H9 (cell line): ENCODE results near the gene TNIK. TPM values are rescaled to one million over a fixed set of nuclear protein-coding genes. Genes with fewer than 3 reads are reported as not detected.

Experiments
- DNase-seq: peaks from one replicate; pipeline ENCODE4 v3.0.0-alpha.2; 2017
- H2AFZ ChIP-seq: one replicate; pipeline ENCODE4 v1.6.1; 2013; ENCODE audit warnings: mild to moderate bottlenecking, low read length, control low read depth, moderate library complexity
- H2AK5ac ChIP-seq: 2 replicates; pipeline ENCODE4 v1.6.1; 2013; ENCODE audit warnings: low read length, control low read depth, mixed read lengths; ENCODE audit not compliant: insufficient read length
- H2BK120ac ChIP-seq: one replicate; pipeline ENCODE4 v1.6.1; 2013; ENCODE audit warnings: low read depth, mild to moderate bottlenecking, low read length, control low read depth, inconsistent platforms; ENCODE audit not compliant: poor library complexity, severe bottlenecking
- H2BK12ac ChIP-seq: 2 replicates; pipeline ENCODE4 v1.6.1; 2013; ENCODE audit warnings: low read length, control low read depth, mixed read lengths, low read depth; ENCODE audit not compliant: insufficient read length
- H2BK15ac ChIP-seq: 2 replicates; pipeline ENCODE4 v1.6.1; 2013; ENCODE audit warnings: low read depth, low read length, control low read depth
- H2BK20ac ChIP-seq: one replicate; pipeline ENCODE4 v1.6.1; 2013; ENCODE audit warnings: low read depth, mild to moderate bottlenecking, low read length, control low read depth, inconsistent platforms; ENCODE audit not compliant: poor library complexity, severe bottlenecking
- H2BK5ac ChIP-seq: 2 replicates; pipeline ENCODE4 v1.6.1; 2013; ENCODE audit warnings: low read length, control low read depth, mixed read lengths; ENCODE audit not compliant: insufficient read length
- H3K14ac ChIP-seq: 2 replicates; pipeline ENCODE4 v1.6.1; 2013; ENCODE audit warnings: low read length, control low read depth; ENCODE audit not compliant: insufficient read depth
- H3K18ac ChIP-seq: 2 replicates; pipeline ENCODE4 v1.6.1; 2013; ENCODE audit warnings: low read depth, mild to moderate bottlenecking, mixed read lengths, low read length, control low read depth; ENCODE audit not compliant: insufficient read length
- H3K23ac ChIP-seq: 2 replicates; pipeline ENCODE4 v1.6.1; 2013; ENCODE audit warnings: low read length, control low read depth, mixed read lengths, low read depth; ENCODE audit not compliant: insufficient read length
- H3K23me2 ChIP-seq: 2 replicates; pipeline ENCODE4 v1.6.1; 2013; ENCODE audit warnings: low read depth, mild to moderate bottlenecking, mixed read lengths, low read length, control low read depth; ENCODE audit not compliant: insufficient read length, poor library complexity, severe bottlenecking
- H3K27ac ChIP-seq: 2 replicates; pipeline ENCODE4 v1.5.1; 2013; ENCODE audit warnings: low read length, control low read depth, mixed read lengths, low read depth; ENCODE audit not compliant: insufficient read length
- H3K27me3 ChIP-seq: 2 replicates; pipeline ENCODE4 v1.6.1; 2013; ENCODE audit warnings: low read length, control low read depth, inconsistent platforms; ENCODE audit not compliant: insufficient read depth
- H3K4ac ChIP-seq: 2 replicates; pipeline ENCODE4 v1.6.1; 2013; ENCODE audit warnings: low read depth, mild to moderate bottlenecking, control low read depth, inconsistent platforms, low read length, moderate library complexity
- H3K4me1 ChIP-seq: 2 replicates; pipeline ENCODE4 v1.6.1; 2013; ENCODE audit warnings: low read length, control low read depth, inconsistent platforms; ENCODE audit not compliant: insufficient read depth
- H3K4me2 ChIP-seq: 2 replicates; pipeline ENCODE4 v1.6.1; 2013; ENCODE audit warnings: low read length, control low read depth, mixed read lengths; ENCODE audit not compliant: insufficient read length, insufficient read depth
- H3K56ac ChIP-seq: 2 replicates; pipeline ENCODE4 v1.6.1; 2013; ENCODE audit warnings: low read depth, mild to moderate bottlenecking, mixed read lengths, low read length, control low read depth; ENCODE audit not compliant: insufficient read length
- H3K79me1 ChIP-seq: 2 replicates; pipeline ENCODE4 v1.6.1; 2013; ENCODE audit warnings: low read depth, mild to moderate bottlenecking, moderate library complexity, low read length, control low read depth, inconsistent platforms; ENCODE audit not compliant: insufficient read depth, poor library complexity, severe bottlenecking
- H3K79me2 ChIP-seq: 2 replicates; pipeline ENCODE4 v1.6.1; 2013; ENCODE audit warnings: low read length, control low read depth, inconsistent platforms; ENCODE audit not compliant: insufficient read depth
- H3K9ac ChIP-seq: 2 replicates; pipeline ENCODE4 v1.6.1; 2013; ENCODE audit warnings: low read length, control low read depth, mixed read lengths; ENCODE audit not compliant: insufficient read length; ENCODE audit errors: extremely low read depth
- H3K9me3 ChIP-seq: one replicate; pipeline ENCODE4 v1.6.1; 2013; ENCODE audit warnings: low read depth, low read length, inconsistent platforms; ENCODE audit not compliant: control insufficient read depth
- H3T11ph ChIP-seq: one replicate; pipeline ENCODE4 v1.6.1; 2013; ENCODE audit warnings: mild to moderate bottlenecking, low read length, control low read depth, inconsistent platforms
- H4K20me1 ChIP-seq: one replicate; pipeline ENCODE4 v1.6.1; 2013; ENCODE audit not compliant: control insufficient read depth, insufficient read length, insufficient read depth
- H4K5ac ChIP-seq: 2 replicates; pipeline ENCODE4 v1.6.1; 2013; ENCODE audit warnings: low read depth, mild to moderate bottlenecking, mixed read lengths, low read length, control low read depth; ENCODE audit not compliant: insufficient read length
- H4K8ac ChIP-seq: replicated peaks from 2 replicates; pipeline ENCODE4 v1.6.1; 2013; ENCODE audit warnings: low read length, control low read depth, mixed read lengths, low read depth; ENCODE audit not compliant: insufficient read length
- H4K91ac ChIP-seq: 2 replicates; pipeline ENCODE4 v1.6.1; 2013; ENCODE audit warnings: low read depth, mild to moderate bottlenecking, moderate library complexity, mixed read lengths, low read length, control low read depth; ENCODE audit not compliant: insufficient read length
- H3K27ac Mint-ChIP-seq, 3 experiments: 2 replicates in 2 of 3; 3 replicates in 1 of 3; pipeline ENCODE4 v1.8.0; 2020 to 2021; ENCODE audit warnings: mixed read lengths in 3 of 3, mild to moderate bottlenecking in 1 of 3, moderate library complexity in 1 of 3
- H3K27me3 Mint-ChIP-seq: 2 replicates; pipeline ENCODE4 v1.8.0; 2021; ENCODE audit warnings: low read depth, mild to moderate bottlenecking, moderate library complexity, mixed read lengths
- H3K36me3 Mint-ChIP-seq, 3 experiments: 2 replicates in 2 of 3; 3 replicates in 1 of 3; pipeline ENCODE4 v1.8.0; 2020 to 2021; ENCODE audit warnings: low read depth in 3 of 3, mixed read lengths in 3 of 3; ENCODE audit not compliant: insufficient read depth in 1 of 3
- H3K4me1 Mint-ChIP-seq, 2 experiments: 2 replicates each; pipeline ENCODE4 v1.8.0; 2020; ENCODE audit warnings: mixed read lengths in 2 of 2
- H3K4me3 Mint-ChIP-seq, 2 experiments: 2 replicates in 1 of 2; 3 replicates in 1 of 2; pipeline ENCODE4 v1.8.0; 2020 to 2021; ENCODE audit warnings: mild to moderate bottlenecking in 2 of 2, mixed read lengths in 2 of 2, moderate library complexity in 1 of 2
- H3K9me3 Mint-ChIP-seq, 2 experiments: 2 replicates in 1 of 2; 3 replicates in 1 of 2; pipeline ENCODE4 v1.8.0; 2020; ENCODE audit warnings: mild to moderate bottlenecking in 2 of 2, mixed read lengths in 2 of 2, moderate library complexity in 1 of 2
- CTCF ChIP-seq: fragments of 200-600 bp; sonication (generic); conservative IDR thresholded peaks from 3 replicates; pipeline ENCODE4 v1.8.0; 2021; ENCODE audit warnings: antibody characterized with exemption, mild to moderate bottlenecking
- WGBS: extraction: QIAGEN DNeasy Blood & Tissue Kit; methylation state at CpG from one replicate; pipeline ENCODE4 v1.1.7; 2013; ENCODE audit warnings: missing lambda C conversion rate, low lambda C conversion rate, mixed read lengths; ENCODE audit not compliant: insufficient read length; ENCODE audit errors: extremely low coverage; 5-methylcytosine and 5-hydroxymethylcytosine counted together
- total RNA-seq: library from RNA; stranded (reverse); gene quantifications from 2 replicates; pipeline ENCODE4 v1.2.1, GENCODE V29; 2021

Gene TNIK
- total RNA-seq, 1 experiment from 2014 or later = 15.9 TPM

GRCh38 chr3:171176244-171176933 lies 283.8 kb downstream of the TNIK start:
- no peak overlapping the region for H2BK5ac ChIP-seq
- peaks cover 0 to 9% (median 0%) of the 10 kb centered on the region in 3 experiments; a peak in 4 of 7 replicates for H3K36me3 Mint-ChIP-seq
- no peaks in the 10 kb centered on the region for H3K79me2 ChIP-seq
- H3K4me3 Mint-ChIP-seq = no peak overlapping the region
- H3K4me1 ChIP-seq = no peaks in the 10 kb centered on the region
- no peak overlapping the region for H3K56ac ChIP-seq
- no peak overlapping the region; a peak in 2 of 7 replicates for H3K27ac Mint-ChIP-seq
- H3K27me3 Mint-ChIP-seq = no peaks in the 10 kb centered on the region; the same call in 1 of the 2 replicates
- H2BK120ac ChIP-seq = no peak overlapping the region
- H4K5ac ChIP-seq = no peak overlapping the region
- H4K91ac ChIP-seq = no peak overlapping the region
- H3K14ac ChIP-seq = no peak overlapping the region
- H4K20me1 ChIP-seq = no peaks in the 10 kb centered on the region
- H3K23ac ChIP-seq = no peak overlapping the region
- H3K4me2 ChIP-seq = no peak overlapping the region
- no peak overlapping the region for H3T11ph ChIP-seq
- no peak for TF ChIP-seq CTCF
- no peak overlapping the region for H3K9ac ChIP-seq
- H2BK20ac ChIP-seq = no peak overlapping the region
- no peaks in the 10 kb centered on the region for H3K9me3 Mint-ChIP-seq
- H2AK5ac ChIP-seq = no peak overlapping the region
- no peak overlapping the region for H4K8ac ChIP-seq
- H2BK12ac ChIP-seq = no peak overlapping the region
- no peaks in the 10 kb centered on the region for H3K27me3 ChIP-seq
- H3K18ac ChIP-seq = no peak overlapping the region
- H3K27ac ChIP-seq = no peak overlapping the region
- no peak overlapping the region for H2AFZ ChIP-seq
- no peaks in the 10 kb centered on the region for H3K9me3 ChIP-seq
- no peak overlapping the region for H3K4ac ChIP-seq
- no CpG with 5 or more reads among the region's 5 CpGs for WGBS
- H3K79me1 ChIP-seq = no peaks in the 10 kb centered on the region
- H3K23me2 ChIP-seq = no peaks in the 10 kb centered on the region
- no peak overlapping the region for H2BK15ac ChIP-seq
- no peak for DNase-seq
- H3K4me1 Mint-ChIP-seq = peaks cover 14 to 26% of the 10 kb centered on the region in 2 experiments
